HCT116 (cell line): ENCODE results near the gene P2RY14. TPM values are rescaled to one million over a fixed set of nuclear protein-coding genes. Genes with fewer than 3 reads are reported as not detected.

Source experiments
- ATAC-seq: fragments of 200-7000 bp; cut with Tn5 transposase; 2 replicates; pipeline ENCODE4 v1.9.1; 2020; ENCODE audit warnings: mild to moderate bottlenecking, moderate library complexity
- BruUV-seq: library from RNA; stranded (reverse); fragments of 400-500 nt; replicated peaks from 2 replicates; lab custom pipeline; 2021; lab: Mats Ljungman, UMichigan
- CTCF ChIA-PET: fragments of 300-600 bp; sonication (Branson Sonifier 250); formaldehyde crosslinking; loops from one replicate; lab custom pipeline; 2021; ENCODE audit warnings: antibody characterized with exemption; lab: Charles Lee
- POLR2A ChIA-PET: fragments of 300-600, 350-600 bp; sonication (Branson Sonifier 250); formaldehyde crosslinking; loops from one replicate; lab custom pipeline; 2021; ENCODE audit warnings: antibody characterized with exemption; lab: Charles Lee
- RAD21 ChIA-PET, 2 experiments: fragments of 300-600 bp; sonication (Branson Sonifier 250); formaldehyde crosslinking; loops; one replicate each; lab custom pipeline; 2023; ENCODE audit warnings: low total read pairs in 2 of 2; ENCODE audit not compliant: uncharacterized antibody in 2 of 2, unreplicated experiment in 2 of 2, low non-redundant PET in 1 of 2; lab: Charles Lee
- DNase-seq: peaks from one replicate; pipeline ENCODE4 v3.0.0-alpha.2; 2010; ENCODE audit warnings: low read depth, low spot score
- H2AFZ ChIP-seq: fragments of 200-600 bp; shearing (Covaris generic), sonication (generic); 2 replicates; pipeline ENCODE4 v1.6.1; 2017; ENCODE audit warnings: low read depth, mixed run types, mixed read lengths, antibody characterized with exemption, low read length; ENCODE audit not compliant: poor library complexity, severe bottlenecking
- H3K27ac ChIP-seq: 2 replicates; pipeline ENCODE4 v1.5.1; 2012; ENCODE audit warnings: low read depth, low read length
- H3K27me3 ChIP-seq: fragments of 200-600 bp; sonication (generic); 2 replicates; pipeline ENCODE4 v1.6.1; 2016; ENCODE audit warnings: mixed run types, low read length, mixed read lengths; ENCODE audit not compliant: insufficient read depth
- H3K36me3 ChIP-seq, 2 experiments: fragments of 200-500 bp in 1 of 2; fragments of 200-600 bp in 1 of 2; sonication (Bioruptor generic) in 1 of 2; sonication (generic) in 1 of 2; 2 replicates each; pipeline versions ENCODE4 v1.5.1 to v1.6.1; 2014 to 2016; ENCODE audit warnings: low read length in 2 of 2, inconsistent platforms in 1 of 2, mixed read lengths in 1 of 2, mixed run types in 1 of 2; ENCODE audit not compliant: insufficient read depth in 2 of 2, control insufficient read depth in 1 of 2
- H3K4me1 ChIP-seq, 2 experiments: fragments of 200-600 bp in 1 of 2; sonication (generic) in 1 of 2; 2 replicates each; pipeline versions ENCODE4 v1.5.1 to v1.6.1; 2012 to 2017; ENCODE audit warnings: low read length in 2 of 2, inconsistent platforms in 1 of 2, mild to moderate bottlenecking in 1 of 2, mixed read lengths in 1 of 2, mixed run types in 1 of 2, moderate library complexity in 1 of 2; ENCODE audit not compliant: insufficient read depth in 2 of 2, control insufficient read depth in 1 of 2
- H3K4me2 ChIP-seq: fragments of 200-600 bp; sonication (generic); 2 replicates; pipeline ENCODE4 v1.6.1; 2017; ENCODE audit warnings: mixed run types, low read length, mixed read lengths
- H3K4me3 ChIP-seq, 2 experiments: fragments of 200-600 bp in 1 of 2; sonication (generic) in 1 of 2; replicated peaks in 1 of 2; 2 replicates each; pipeline ENCODE4 v1.5.1; 2011 to 2016; ENCODE audit warnings: low read length in 2 of 2, control low read depth in 1 of 2, low read depth in 1 of 2, mild to moderate bottlenecking in 1 of 2, mixed read lengths in 1 of 2, mixed run types in 1 of 2
- H3K79me2 ChIP-seq: fragments of 200-600 bp; sonication (generic); 2 replicates; pipeline ENCODE4 v1.6.1; 2017; ENCODE audit warnings: mild to moderate bottlenecking, mixed run types, low read length, moderate library complexity, mixed read lengths; ENCODE audit not compliant: insufficient read depth
- H3K9ac ChIP-seq: fragments of 200-600 bp; sonication (generic); 2 replicates; pipeline ENCODE4 v1.6.1; 2016; ENCODE audit warnings: low read length, mixed read lengths
- H3K9me2 ChIP-seq: fragments of 200-600 bp; sonication (generic), shearing (Covaris generic); 2 replicates; pipeline ENCODE4 v1.6.1; 2017; ENCODE audit warnings: mixed run types, mild to moderate bottlenecking, moderate library complexity; ENCODE audit not compliant: insufficient read depth
- H3K9me3 ChIP-seq, 2 experiments: fragments of 200-500 bp in 1 of 2; fragments of 200-600 bp in 1 of 2; sonication (Bioruptor generic) in 1 of 2; sonication (generic) in 1 of 2; 2 replicates each; pipeline ENCODE4 v1.6.1; 2014 to 2017; ENCODE audit warnings: low read length in 2 of 2, mixed read lengths in 2 of 2, inconsistent platforms in 1 of 2, low read depth in 1 of 2, mild to moderate bottlenecking in 1 of 2, mixed run types in 1 of 2, moderate library complexity in 1 of 2; ENCODE audit not compliant: control insufficient read depth in 1 of 2, insufficient read depth in 1 of 2
- H4K20me1 ChIP-seq: fragments of 200-600 bp; sonication (generic), shearing (Covaris generic); 2 replicates; pipeline ENCODE4 v1.6.1; 2017; ENCODE audit warnings: mixed run types, mild to moderate bottlenecking, moderate library complexity; ENCODE audit not compliant: insufficient read depth
- ATF3 ChIP-seq: IDR thresholded peaks from 2 replicates; pipeline ENCODE4 v1.6.1; 2012
- CTCF ChIP-seq, 3 experiments: fragments of 200-600 bp in 1 of 3; sonication (generic) in 1 of 3; IDR thresholded peaks in 2 of 3; conservative IDR thresholded peaks in 1 of 3; 2 replicates each; pipeline ENCODE4 v1.5.1; 2012 to 2017; ENCODE audit warnings: low read depth in 2 of 3, low read length in 2 of 3, antibody characterized with exemption in 1 of 3, borderline replicate concordance in 1 of 3, control low read depth in 1 of 3, mild to moderate bottlenecking in 1 of 3, mixed read lengths in 1 of 3, mixed run types in 1 of 3, moderate library complexity in 1 of 3; ENCODE audit not compliant: insufficient read depth in 1 of 3
- EZH2 ChIP-seq: fragments of 200-600 bp; sonication (generic); IDR thresholded peaks from 2 replicates; pipeline ENCODE4 v1.6.1; 2017; ENCODE audit warnings: antibody characterized with exemption, mixed run types
- EZH2phosphoT487 ChIP-seq: fragments of 200-600 bp; IDR thresholded peaks from 2 replicates; pipeline ENCODE4 v1.6.1; 2018; ENCODE audit warnings: antibody characterized with exemption, borderline replicate concordance
- POLR2A ChIP-seq: IDR thresholded peaks from 2 replicates; pipeline ENCODE4 v1.7.0; 2011; ENCODE audit warnings: borderline replicate concordance; ENCODE audit not compliant: insufficient read depth, insufficient read length; ENCODE audit errors: extremely low read depth
- POLR2AphosphoS5 ChIP-seq: IDR thresholded peaks from 2 replicates; pipeline ENCODE4 v1.6.1; 2011; ENCODE audit warnings: mild to moderate bottlenecking, low read depth, low read length, moderate library complexity
- RAD21 ChIP-seq: IDR thresholded peaks from 2 replicates; pipeline ENCODE4 v1.6.1; 2012; ENCODE audit warnings: low read depth, mild to moderate bottlenecking
- REST ChIP-seq: IDR thresholded peaks from 2 replicates; pipeline ENCODE4 v1.6.1; 2012; ENCODE audit warnings: low read depth
- SP1 ChIP-seq: IDR thresholded peaks from 2 replicates; pipeline ENCODE4 v1.6.1; 2012; ENCODE audit warnings: low read depth
- TCF7L2 ChIP-seq: IDR thresholded peaks from 2 replicates; pipeline ENCODE4 v1.7.0; 2011; ENCODE audit warnings: borderline replicate concordance, inconsistent platforms; ENCODE audit not compliant: insufficient read depth, insufficient read length; ENCODE audit errors: extremely low read depth
- YY1 ChIP-seq: IDR thresholded peaks from 2 replicates; pipeline ENCODE4 v1.6.1; 2011; ENCODE audit warnings: low read length, low read depth, moderate library complexity, mild to moderate bottlenecking; ENCODE audit not compliant: insufficient replicate concordance; ENCODE audit errors: extremely low read depth
- ZFX ChIP-seq: fragments of 450-650 bp; IDR thresholded peaks from 2 replicates; pipeline ENCODE4 v1.6.1; 2017
- ZNF274 ChIP-seq: fragments of 200-500 bp; sonication (Bioruptor generic); IDR thresholded peaks from 2 replicates; pipeline ENCODE4 v1.6.1; 2014; ENCODE audit warnings: mild to moderate bottlenecking, low read depth, low read length, inconsistent platforms
- intact Hi-C: fragments of 100-400 bp; cut with micrococcal nuclease; formaldehyde crosslinking; loops from 2 replicates; pipeline ENCODE4 v1.10.0; 2022
- total RNA-seq: library from RNA; stranded (reverse); gene quantifications from one replicate; pipeline ENCODE4 v1.2.1, GENCODE V29; 2021; ENCODE audit not compliant: unreplicated experiment

The P2RY14 gene
- total RNA-seq, 1 experiment from 2014 or later: not detected

GRCh38 chr3:151227266-151227806 is 51.0 kb downstream of the P2RY14 start:
- Histone ChIP-seq H3K27me3 (no peaks in the 10 kb centered on the region), H3K36me3 (no peaks in the 10 kb centered on the region), H4K20me1 (no peaks in the 10 kb centered on the region), H3K4me2 (peak overlapping the region; percentile 55), H3K4me1 (peaks cover 0 to 16% of the 10 kb centered on the region in 2 experiments; a peak in 2 of 4 replicates), H3K9me2 (no peaks in the 10 kb centered on the region)
- BruUV-seq: no TSS peak
- ChIA-PET RAD21 (no interaction called here), POLR2A (no interaction called here)
- TF ChIP-seq CTCF (IDR thresholded peaks at IDR 0.05 in 2 of 3, conservative IDR thresholded peaks at IDR 0.05 in 1 of 3; ENCODE audit: borderline replicate concordance in 1 of 3, insufficient read depth in 1 of 3, low read depth in 2 of 3, low read length in 2 of 3): no peak
- TF ChIP-seq SP1: no peak
- no peak for TF ChIP-seq ZFX
- TF ChIP-seq POLR2AphosphoS5: no peak
- no peak for TF ChIP-seq POLR2A
- no peak for TF ChIP-seq ATF3
- TF ChIP-seq RAD21: no peak
- TF ChIP-seq REST: no peak
- TF ChIP-seq TCF7L2: no peak
- no peak for TF ChIP-seq YY1
- no peak for TF ChIP-seq EZH2
- TF ChIP-seq EZH2phosphoT487: no peak
- no peak for TF ChIP-seq ZNF274
- TF ChIP-seq, all 23 proteins: peak for 0
- Histone ChIP-seq H3K4me3 (no peak overlapping the region), H2AFZ (peak overlapping the region; percentile 74), H3K27ac (no peak overlapping the region), H3K9ac (no peak overlapping the region), H3K9me3 (no peaks in the 10 kb centered on the region), H3K79me2 (no peaks in the 10 kb centered on the region)
- ATAC-seq (peak; percentile 64), DNase-seq (no peak)
- CTCF ChIA-PET: no interaction called here
- intact Hi-C loops: loop anchor here (1.0 to 5.0 kb wide), 2 partner anchors 612 to 690 kb away; no protein-coding TSS in a partner anchor
